Measurements from ENCODE around the gene ATOH8.
"Not testable (repeated sequence)": the region's sequence is repeated elsewhere in the genome, so short reads cannot be mapped to it uniquely, and the experiment has no call there.

The ATOH8 gene

DNA sequence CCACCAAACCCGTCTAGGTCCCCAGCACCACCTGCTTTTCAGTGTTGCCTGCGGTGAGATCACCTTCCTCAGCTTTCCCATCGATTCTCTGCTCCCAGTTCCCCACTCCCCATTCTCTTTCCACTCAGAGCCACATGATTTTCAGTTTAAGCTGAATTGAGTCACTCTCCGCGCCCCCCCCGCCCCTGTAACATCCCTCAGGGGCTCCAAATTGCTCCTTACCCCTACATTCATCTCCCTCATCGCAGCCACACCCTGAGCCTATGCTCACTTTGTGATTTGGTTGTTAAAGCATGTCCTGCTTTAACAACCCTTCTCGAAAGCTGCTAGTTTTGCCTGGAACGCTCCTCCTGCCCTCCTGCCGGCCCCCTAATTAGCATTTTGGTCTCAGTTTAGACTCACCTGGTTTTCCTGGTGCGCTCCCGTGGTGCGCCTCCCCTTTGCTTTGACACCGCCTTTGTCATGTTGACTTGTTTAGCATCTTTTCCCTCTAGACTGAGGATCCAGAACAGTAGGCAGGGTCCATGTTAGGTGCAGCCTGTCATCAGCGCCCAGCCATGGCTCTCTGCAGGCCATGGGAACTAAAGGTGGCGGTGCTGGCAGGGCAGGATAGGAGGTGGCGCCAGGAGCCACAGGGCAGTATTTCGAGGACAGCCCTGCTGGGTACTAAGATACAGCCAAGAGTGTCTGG is 74.2 kb downstream of the ATOH8 start:
- DNase-seq (ENCODE audit: extremely low read depth, low read depth) = no peak
- no peak overlapping the region for H3K4me3 ChIP-seq (replicated peaks; ENCODE audit: low read depth, low read length)
- TF ChIP-seq, protein P1, sequence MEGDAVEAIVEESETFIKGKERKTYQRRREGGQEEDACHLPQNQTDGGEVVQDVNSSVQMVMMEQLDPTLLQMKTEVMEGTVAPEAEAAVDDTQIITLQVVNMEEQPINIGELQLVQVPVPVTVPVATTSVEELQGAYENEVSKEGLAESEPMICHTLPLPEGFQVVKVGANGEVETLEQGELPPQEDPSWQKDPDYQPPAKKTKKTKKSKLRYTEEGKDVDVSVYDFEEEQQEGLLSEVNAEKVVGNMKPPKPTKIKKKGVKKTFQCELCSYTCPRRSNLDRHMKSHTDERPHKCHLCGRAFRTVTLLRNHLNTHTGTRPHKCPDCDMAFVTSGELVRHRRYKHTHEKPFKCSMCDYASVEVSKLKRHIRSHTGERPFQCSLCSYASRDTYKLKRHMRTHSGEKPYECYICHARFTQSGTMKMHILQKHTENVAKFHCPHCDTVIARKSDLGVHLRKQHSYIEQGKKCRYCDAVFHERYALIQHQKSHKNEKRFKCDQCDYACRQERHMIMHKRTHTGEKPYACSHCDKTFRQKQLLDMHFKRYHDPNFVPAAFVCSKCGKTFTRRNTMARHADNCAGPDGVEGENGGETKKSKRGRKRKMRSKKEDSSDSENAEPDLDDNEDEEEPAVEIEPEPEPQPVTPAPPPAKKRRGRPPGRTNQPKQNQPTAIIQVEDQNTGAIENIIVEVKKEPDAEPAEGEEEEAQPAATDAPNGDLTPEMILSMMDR (IDR thresholded peaks at IDR 0.05; ENCODE audit: low read depth, low read length, missing control alignments) = no peak

DNA sequence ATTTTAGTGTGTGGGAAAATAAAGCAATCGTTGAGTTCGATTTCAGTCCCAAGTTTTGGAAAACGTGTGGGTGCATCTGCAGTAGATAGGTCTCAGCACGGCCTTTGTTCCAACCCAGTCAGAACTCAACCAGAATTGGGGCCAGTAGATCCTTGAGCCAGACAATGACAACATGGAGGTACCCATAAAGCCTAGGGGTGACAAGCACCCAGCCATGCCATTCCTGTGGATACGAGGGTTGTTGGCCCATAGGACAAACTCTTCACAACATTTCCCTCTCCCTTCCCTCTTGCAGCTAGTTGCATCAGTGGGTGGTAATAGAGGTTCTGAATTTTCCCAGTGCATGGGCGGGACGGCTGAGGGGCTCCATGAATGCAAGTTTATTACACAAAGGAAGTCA is 74.9 kb downstream of the ATOH8 start:
- H3K4me3 ChIP-seq (replicated peaks; ENCODE audit: low read depth, low read length) = no peak overlapping the region
- DNase-seq (ENCODE audit: extremely low read depth, low read depth) = no peak
- TF ChIP-seq, protein P1 (IDR thresholded peaks at IDR 0.05; ENCODE audit: low read depth, low read length, missing control alignments) = no peak

GRCh38 chr2:85829394-85829793 is 75.6 kb downstream of the ATOH8 start:
- not testable (repeated sequence) for DNase-seq (ENCODE audit: extremely low read depth, low read depth); H3K4me3 ChIP-seq (replicated peaks; ENCODE audit: low read depth, low read length)

DNA sequence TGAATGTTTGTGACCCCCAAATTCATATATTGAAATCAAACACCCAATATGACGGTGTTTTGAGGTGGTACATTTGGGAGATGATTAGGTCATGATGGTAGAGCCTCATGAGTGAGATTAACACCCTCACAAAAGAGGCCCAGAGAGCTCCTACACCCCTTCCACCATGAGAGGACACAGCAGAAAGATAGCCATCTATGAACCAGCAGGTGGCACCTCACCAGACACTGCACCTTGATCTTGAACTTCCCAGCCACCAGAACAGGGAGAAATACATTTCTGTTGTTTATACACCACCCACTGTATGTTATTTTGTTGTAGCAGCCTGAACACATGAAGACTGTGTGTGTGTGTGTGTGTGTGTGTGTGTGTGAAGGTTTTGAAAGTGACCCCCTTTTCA is 76.9 kb downstream of the ATOH8 start:
- no peak for DNase-seq (ENCODE audit: extremely low read depth, low read depth)
- no peak overlapping the region for H3K4me3 ChIP-seq (replicated peaks; ENCODE audit: low read depth, low read length)
- TF ChIP-seq, protein P1 (IDR thresholded peaks at IDR 0.05; ENCODE audit: low read depth, low read length, missing control alignments) = no peak

- no peak overlapping the region for H3K4me3 ChIP-seq (replicated peaks; ENCODE audit: low read depth, low read length)
- no peak for DNase-seq (ENCODE audit: extremely low read depth, low read depth)
- TF ChIP-seq, protein P1 (IDR thresholded peaks at IDR 0.05; ENCODE audit: low read depth, low read length, missing control alignments) = no peak
Measured at GRCh38 chr2:85831735-85832134, 77.9 kb downstream of the ATOH8 start.

DNA sequence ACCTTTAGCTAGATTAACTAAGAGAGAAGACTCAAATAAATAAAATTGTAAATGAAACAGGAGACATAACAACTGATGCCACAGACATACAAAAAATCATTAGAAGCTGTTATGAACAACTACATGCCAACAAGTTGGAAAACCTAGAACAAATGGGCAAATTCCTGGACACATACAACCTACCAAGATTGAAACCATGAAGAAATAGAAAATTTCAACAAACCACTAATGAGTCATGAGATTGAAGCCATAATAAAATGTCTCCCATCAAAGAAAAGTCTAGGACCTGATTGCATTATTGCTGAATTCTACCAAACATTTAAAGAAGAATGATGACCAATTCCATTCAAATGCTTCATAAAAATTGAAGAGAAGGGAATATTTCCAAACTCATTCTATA is 80.7 kb downstream of the ATOH8 start:
- no peak for DNase-seq (ENCODE audit: extremely low read depth, low read depth)
- TF ChIP-seq, protein P1 (IDR thresholded peaks at IDR 0.05; ENCODE audit: low read depth, low read length, missing control alignments) = no peak

More for the DNA sequence above, 80.7 kb downstream of the ATOH8 start:
- H3K4me3 ChIP-seq (replicated peaks; ENCODE audit: low read depth, low read length) = no peak overlapping the region

All from HFF-Myc (cell line).